Measurements from ENCODE around the gene GPM6B.

GPM6B gene

GRCh38 chrX:13824746-13825145 is 7.9 kb upstream of the GPM6B start:
- DNase-seq (ENCODE audit: low spot score): no peak

GRCh38 chrX:13821738-13822137 is 4.8 kb upstream of the GPM6B start:
- DNase-seq (ENCODE audit: low spot score): no peak

- DNase-seq (ENCODE audit: low spot score): no peak
Observed at GRCh38 chrX:13816176-13816575, 717 bp downstream of the GPM6B start.

- DNase-seq (ENCODE audit: low spot score): no peak
Observed at GRCh38 chrX:13815664-13816063, 1.2 kb downstream of the GPM6B start.

GRCh38 chrX:13808865-13809264 is 8.0 kb downstream of the GPM6B start:
- DNase-seq (ENCODE audit: low spot score): no peak

- DNase-seq (ENCODE audit: low spot score): no peak
Observed at GRCh38 chrX:13808293-13808692, 8.6 kb downstream of the GPM6B start.

- no peak for DNase-seq (ENCODE audit: low spot score)
Observed at GRCh38 chrX:13805241-13805640, 11.7 kb downstream of the GPM6B start.

GRCh38 chrX:13803116-13803515 is 13.8 kb downstream of the GPM6B start:
- no peak for DNase-seq (ENCODE audit: low spot score)

- DNase-seq (ENCODE audit: low spot score): no peak
Observed at GRCh38 chrX:13798184-13798583, 18.7 kb downstream of the GPM6B start.

- DNase-seq (ENCODE audit: low spot score): no peak
Observed at GRCh38 chrX:13797512-13797911, 19.4 kb downstream of the GPM6B start.

GRCh38 chrX:13794417-13794816 is 22.5 kb downstream of the GPM6B start:
- DNase-seq (ENCODE audit: low spot score): no peak

GRCh38 chrX:13793897-13794296 is 23.0 kb downstream of the GPM6B start:
- no peak for DNase-seq (ENCODE audit: low spot score)

- DNase-seq (ENCODE audit: low spot score): peak; percentile 86
Observed at GRCh38 chrX:13791559-13791958, 25.3 kb downstream of the GPM6B start.

GRCh38 chrX:13791145-13791544 is 25.7 kb downstream of the GPM6B start:
- DNase-seq (ENCODE audit: low spot score): no peak

- DNase-seq (ENCODE audit: low spot score): no peak
Observed at GRCh38 chrX:13790206-13791131, 26.4 kb downstream of the GPM6B start.

GRCh38 chrX:13786048-13786447 is 30.8 kb downstream of the GPM6B start:
- no peak for DNase-seq (ENCODE audit: low spot score)

GRCh38 chrX:13780868-13781427 is 35.9 kb downstream of the GPM6B start:
- no peak for DNase-seq (ENCODE audit: low spot score)

GRCh38 chrX:13778916-13779315 is 38.0 kb downstream of the GPM6B start:
- DNase-seq (ENCODE audit: low spot score): no peak

GRCh38 chrX:13776387-13776786 is 40.5 kb downstream of the GPM6B start:
- no peak for DNase-seq (ENCODE audit: low spot score)

GRCh38 chrX:13775837-13776236 is 41.1 kb downstream of the GPM6B start:
- no peak for DNase-seq (ENCODE audit: low spot score)

- no peak for DNase-seq (ENCODE audit: low spot score)
Observed at GRCh38 chrX:13774696-13775095, 42.2 kb downstream of the GPM6B start.

- DNase-seq (ENCODE audit: low spot score): no peak
Observed at GRCh38 chrX:13770013-13770535, 46.8 kb downstream of the GPM6B start.

GRCh38 chrX:13768939-13769338 is 48.0 kb downstream of the GPM6B start:
- DNase-seq (ENCODE audit: low spot score): no peak
